Sigmoid colon (tissue), 7 donors: ENCODE results near the gene LPIN2. TPM values are rescaled to one million over a fixed set of nuclear protein-coding genes. Genes with fewer than 3 reads are reported as not detected.

Experiments
- DNase-seq: peaks from one replicate; pipeline ENCODE4 v3.0.0-alpha.2; 2019
- H3K27ac ChIP-seq, 4 donors: fragments of 200-600 bp; sonication (generic); one replicate each; pipeline ENCODE4 v1.5.1; 2016 to 2019; ENCODE audit warnings: mild to moderate bottlenecking in 1 of 4
- H3K27me3 ChIP-seq, 3 donors: fragments of 200-600 bp; sonication (generic); one replicate each; pipeline ENCODE4 v1.5.1; 2019; ENCODE audit warnings: mild to moderate bottlenecking in 1 of 3
- H3K36me3 ChIP-seq, 4 donors: fragments of 200-600 bp; sonication (generic); one replicate each; pipeline ENCODE4 v1.5.1; 2016 to 2019
- H3K4me1 ChIP-seq, 4 donors: fragments of 200-600 bp; sonication (generic); one replicate each; pipeline ENCODE4 v1.5.1; 2017 to 2019
- H3K4me3 ChIP-seq, 4 donors: fragments of 200-600 bp; sonication (generic); one replicate each; pipeline ENCODE4 v1.5.1; 2017 to 2019; ENCODE audit warnings: mild to moderate bottlenecking in 2 of 4, moderate library complexity in 1 of 4
- H3K9me3 ChIP-seq, 4 donors: fragments of 200-600 bp in 3 of 4; sonication (generic) in 3 of 4; one replicate each; pipeline versions ENCODE4 v1.5.1 to v1.6.1; 2013 to 2019
- CTCF ChIP-seq, 4 experiments: fragments of 450-650 bp in 3 of 4; fragments of 200-600 bp in 1 of 4; IDR thresholded peaks; one replicate each; pipeline ENCODE4 v1.5.1; 2016 to 2019; ENCODE audit warnings: antibody characterized with exemption in 4 of 4, mild to moderate bottlenecking in 3 of 4, moderate library complexity in 2 of 4
- EP300 ChIP-seq, 4 donors: sonication (generic); formaldehyde crosslinking; IDR thresholded peaks; one replicate each; pipeline ENCODE4 v1.6.1; 2017; ENCODE audit warnings: antibody characterized with exemption in 4 of 4
- POLR2A ChIP-seq, 2 donors: fragments of 450-650 bp; IDR thresholded peaks; one replicate each; pipeline ENCODE4 v1.6.1; 2016; ENCODE audit warnings: antibody characterized with exemption in 2 of 2, mild to moderate bottlenecking in 2 of 2, moderate library complexity in 2 of 2
- POLR2AphosphoS5 ChIP-seq, 4 donors: sonication (generic); formaldehyde crosslinking; IDR thresholded peaks; one replicate each; pipeline ENCODE4 v1.6.1; 2017; ENCODE audit warnings: antibody characterized with exemption in 4 of 4
- WGBS, 2 donors: extraction: QIAGEN DNeasy Blood & Tissue Kit; methylation state at CpG; one replicate each; pipeline ENCODE4 v1.1.7; 2013; 5-methylcytosine and 5-hydroxymethylcytosine counted together
- intact Hi-C: fragments of 100-400 bp; cut with DNase I; formaldehyde crosslinking; loops from one replicate; pipeline ENCODE4 v1.15.1; 2023
- polyA plus RNA-seq, 3 donors: library from polyadenylated mRNA; stranded (reverse); fragments of 200-250 nt; gene quantifications; one replicate each; pipeline ENCODE4 v1.2.3, GENCODE V29; 2013
- total RNA-seq, 4 donors: library from RNA; depleted of rRNA; stranded (reverse); fragments of >200 nt; gene quantifications; one replicate each; pipeline ENCODE4 v1.1.0, GENCODE V29; 2016
- donor health status: healthy with polysubstance abuse.
- donor health status: Bipolar disorder and iron deficiency.
- donor health status: healthy.

Gene LPIN2
- total and polyA plus RNA-seq, 7 donors = 13.6 to 34.9 (median 20.4) TPM

- intact Hi-C loops = no loop called here
- no peak overlapping the region for H3K4me3 ChIP-seq
- no peaks in the 10 kb centered on the region for H3K9me3 ChIP-seq
- no peak for DNase-seq
- no peak overlapping the region for H3K27ac ChIP-seq
- H3K4me1 ChIP-seq = peaks cover 0 to 6% (median 1%) of the 10 kb centered on the region in 4 donors
- no peaks in the 10 kb centered on the region for H3K36me3 ChIP-seq
- no peaks in the 10 kb centered on the region for H3K27me3 ChIP-seq
- TF ChIP-seq POLR2AphosphoS5 (IDR thresholded peaks at IDR 0.05) = no peak
- no peak for TF ChIP-seq EP300 (IDR thresholded peaks at IDR 0.05)
- TF ChIP-seq POLR2A (IDR thresholded peaks at IDR 0.05) = no peak
- WGBS, 2 donors = 75 to 86% methylated on average over 2 of the region's 2 CpGs
Observed at GRCh38 chr18:3040173-3040572, 27.2 kb upstream of the LPIN2 start.

GRCh38 chr18:3037423-3037915 lies 24.5 kb upstream of the LPIN2 start:
- Histone ChIP-seq H3K9me3 (no peaks in the 10 kb centered on the region), H3K27me3 (no peaks in the 10 kb centered on the region), H3K4me3 (no peak overlapping the region), H3K4me1 (no peaks in the 10 kb centered on the region), H3K27ac (peak overlapping the region in 1 of 4 donors; percentile 13), H3K36me3 (no peaks in the 10 kb centered on the region)
- DNase-seq = no peak
- 26 to 27% methylated on average over 4 of the region's 4 CpGs for WGBS, 2 donors
- intact Hi-C loops = no loop called here
- TF ChIP-seq POLR2AphosphoS5 (IDR thresholded peaks at IDR 0.05) (no peak), EP300 (IDR thresholded peaks at IDR 0.05) (no peak)

- Histone ChIP-seq H3K4me3 (no peak overlapping the region), H3K27ac (no peak overlapping the region), H3K27me3 (no peaks in the 10 kb centered on the region), H3K9me3 (no peaks in the 10 kb centered on the region), H3K4me1 (no peaks in the 10 kb centered on the region), H3K36me3 (no peaks in the 10 kb centered on the region)
- no peak for DNase-seq
- WGBS, 2 donors = 96% methylated on average over 5 of the region's 5 CpGs
- intact Hi-C loops = no loop called here
- TF ChIP-seq POLR2AphosphoS5 (IDR thresholded peaks at IDR 0.05) (no peak), EP300 (IDR thresholded peaks at IDR 0.05) (no peak), CTCF (IDR thresholded peaks at IDR 0.05) (no peak), POLR2A (IDR thresholded peaks at IDR 0.05) (no peak)
Observed at GRCh38 chr18:3036108-3036507, 23.2 kb upstream of the LPIN2 start.

GRCh38 chr18:3035635-3036034 lies 22.7 kb upstream of the LPIN2 start:
- no peaks in the 10 kb centered on the region for H3K9me3 ChIP-seq
- no peaks in the 10 kb centered on the region for H3K4me1 ChIP-seq

GRCh38 chr18:3032721-3033120 lies 19.8 kb upstream of the LPIN2 start:
- no peak for DNase-seq
- no peak overlapping the region for H3K27ac ChIP-seq
- H3K27me3 ChIP-seq = no peaks in the 10 kb centered on the region
- intact Hi-C loops = no loop called here
- H3K4me3 ChIP-seq = no peak overlapping the region
- H3K36me3 ChIP-seq = no peaks in the 10 kb centered on the region
- no peak for TF ChIP-seq CTCF (IDR thresholded peaks at IDR 0.05)
- H3K4me1 ChIP-seq = peaks cover 0 to 25% (median 15%) of the 10 kb centered on the region in 4 donors
- WGBS, 2 donors = 90 to 96% methylated on average over 3 of the region's 3 CpGs
- H3K9me3 ChIP-seq = no peaks in the 10 kb centered on the region

More at GRCh38 chr18:3035635-3036034, 22.7 kb upstream of the LPIN2 start:
- intact Hi-C loops = no loop called here
- 91 to 96% methylated on average over 5 of the region's 5 CpGs for WGBS, 2 donors
- DNase-seq = no peak
- Histone ChIP-seq H3K27ac (no peak overlapping the region), H3K4me3 (no peak overlapping the region), H3K27me3 (no peaks in the 10 kb centered on the region), H3K36me3 (no peaks in the 10 kb centered on the region)
- TF ChIP-seq EP300 (IDR thresholded peaks at IDR 0.05) (no peak), CTCF (IDR thresholded peaks at IDR 0.05) (no peak), POLR2A (IDR thresholded peaks at IDR 0.05) (no peak)
